C4-2B (cell line): ENCODE measurements around the gene HOOK2.
A peak's percentile ranks its signal among the peaks of the same experiment; 100 is the strongest.

Experiments used
- H3K27ac ChIP-seq: fragments of 450-650 bp; 2 replicates; pipeline ENCODE4 v1.5.1; 2017
- ZFX ChIP-seq: fragments of 450-650 bp; IDR thresholded peaks from 2 replicates; pipeline ENCODE4 v1.6.1; 2017
- TF ChIP-seq, protein P1 (sequence below): fragments of 450-650 bp; conservative IDR thresholded peaks from 2 replicates; pipeline ENCODE4 v1.5.1; 2017; ENCODE audit warnings: mild to moderate bottlenecking

HOOK2 gene

DNA sequence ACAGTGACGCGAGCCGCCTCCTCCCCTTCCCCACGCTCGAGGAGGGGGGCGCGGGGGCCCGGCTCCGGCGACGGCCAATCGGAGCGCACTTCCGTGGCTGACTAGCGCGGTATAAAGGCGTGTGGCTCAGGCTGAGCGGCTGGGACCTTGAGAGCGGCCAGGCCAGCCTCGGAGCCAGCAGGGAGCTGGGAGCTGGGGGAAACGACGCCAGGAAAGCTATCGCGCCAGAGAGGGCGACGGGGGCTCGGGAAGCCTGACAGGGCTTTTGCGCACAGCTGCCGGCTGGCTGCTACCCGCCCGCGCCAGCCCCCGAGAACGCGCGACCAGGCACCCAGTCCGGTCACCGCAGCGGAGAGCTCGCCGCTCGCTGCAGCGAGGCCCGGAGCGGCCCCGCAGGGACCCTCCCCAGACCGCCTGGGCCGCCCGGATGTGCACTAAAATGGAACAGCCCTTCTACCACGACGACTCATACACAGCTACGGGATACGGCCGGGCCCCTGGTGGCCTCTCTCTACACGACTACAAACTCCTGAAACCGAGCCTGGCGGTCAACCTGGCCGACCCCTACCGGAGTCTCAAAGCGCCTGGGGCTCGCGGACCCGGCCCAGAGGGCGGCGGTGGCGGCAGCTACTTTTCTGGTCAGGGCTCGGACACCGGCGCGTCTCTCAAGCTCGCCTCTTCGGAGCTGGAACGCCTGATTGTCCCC, 16.1 kb upstream of the HOOK2 start, which contains the start of gene JUNB:
JUNB (plus strand) TSS at position 142 of the 706 bp plus-strand sequence; CDS start at position 428, 286 bp downstream.
- peak within 1 kb of the TSS; percentile 96 for H3K27ac ChIP-seq
- TF ChIP-seq, protein P1, sequence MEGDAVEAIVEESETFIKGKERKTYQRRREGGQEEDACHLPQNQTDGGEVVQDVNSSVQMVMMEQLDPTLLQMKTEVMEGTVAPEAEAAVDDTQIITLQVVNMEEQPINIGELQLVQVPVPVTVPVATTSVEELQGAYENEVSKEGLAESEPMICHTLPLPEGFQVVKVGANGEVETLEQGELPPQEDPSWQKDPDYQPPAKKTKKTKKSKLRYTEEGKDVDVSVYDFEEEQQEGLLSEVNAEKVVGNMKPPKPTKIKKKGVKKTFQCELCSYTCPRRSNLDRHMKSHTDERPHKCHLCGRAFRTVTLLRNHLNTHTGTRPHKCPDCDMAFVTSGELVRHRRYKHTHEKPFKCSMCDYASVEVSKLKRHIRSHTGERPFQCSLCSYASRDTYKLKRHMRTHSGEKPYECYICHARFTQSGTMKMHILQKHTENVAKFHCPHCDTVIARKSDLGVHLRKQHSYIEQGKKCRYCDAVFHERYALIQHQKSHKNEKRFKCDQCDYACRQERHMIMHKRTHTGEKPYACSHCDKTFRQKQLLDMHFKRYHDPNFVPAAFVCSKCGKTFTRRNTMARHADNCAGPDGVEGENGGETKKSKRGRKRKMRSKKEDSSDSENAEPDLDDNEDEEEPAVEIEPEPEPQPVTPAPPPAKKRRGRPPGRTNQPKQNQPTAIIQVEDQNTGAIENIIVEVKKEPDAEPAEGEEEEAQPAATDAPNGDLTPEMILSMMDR = no peak; the same call in 1 of the 2 replicates
- peak; percentile 60; the same call in 1 of the 2 replicates for TF ChIP-seq ZFX

DNA sequence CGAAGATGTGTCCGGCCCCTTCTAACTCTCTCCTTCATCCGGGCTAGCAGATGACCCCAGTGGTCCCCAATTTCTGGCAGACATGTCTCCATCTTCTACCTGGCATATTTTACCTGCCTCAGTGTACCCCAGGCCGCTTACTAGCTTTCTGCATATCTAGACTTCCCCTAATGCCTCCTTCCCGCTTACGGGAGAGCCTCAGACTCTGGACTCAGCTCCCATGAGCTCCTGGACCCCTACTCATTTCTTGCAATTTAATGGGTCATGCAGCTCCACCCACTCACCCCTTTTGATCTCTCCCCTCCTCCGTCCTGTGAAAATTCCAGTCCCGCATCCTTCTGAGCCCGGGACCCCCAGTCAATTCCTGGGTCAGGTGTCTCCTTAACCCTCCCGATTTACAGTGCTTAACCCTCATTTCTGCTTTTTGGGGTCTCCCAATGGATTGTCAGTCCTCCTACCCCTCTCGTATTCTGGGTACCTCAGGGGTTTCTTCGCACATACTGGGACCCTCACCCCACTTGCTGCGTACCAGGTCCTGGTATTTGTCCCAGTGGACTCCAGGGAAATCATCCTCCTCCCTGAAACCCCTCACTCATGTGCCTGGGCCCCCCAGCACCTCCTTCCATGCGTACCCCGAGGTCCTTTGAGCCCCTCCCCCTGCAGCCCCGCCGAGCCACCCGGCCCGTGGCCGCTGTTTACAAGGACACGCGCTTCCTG, 15.4 kb upstream of the HOOK2 start:
- TF ChIP-seq ZFX = no peak
- TF ChIP-seq, protein P1 = no peak
- peak overlapping the region; percentile 96 for H3K27ac ChIP-seq

DNA sequence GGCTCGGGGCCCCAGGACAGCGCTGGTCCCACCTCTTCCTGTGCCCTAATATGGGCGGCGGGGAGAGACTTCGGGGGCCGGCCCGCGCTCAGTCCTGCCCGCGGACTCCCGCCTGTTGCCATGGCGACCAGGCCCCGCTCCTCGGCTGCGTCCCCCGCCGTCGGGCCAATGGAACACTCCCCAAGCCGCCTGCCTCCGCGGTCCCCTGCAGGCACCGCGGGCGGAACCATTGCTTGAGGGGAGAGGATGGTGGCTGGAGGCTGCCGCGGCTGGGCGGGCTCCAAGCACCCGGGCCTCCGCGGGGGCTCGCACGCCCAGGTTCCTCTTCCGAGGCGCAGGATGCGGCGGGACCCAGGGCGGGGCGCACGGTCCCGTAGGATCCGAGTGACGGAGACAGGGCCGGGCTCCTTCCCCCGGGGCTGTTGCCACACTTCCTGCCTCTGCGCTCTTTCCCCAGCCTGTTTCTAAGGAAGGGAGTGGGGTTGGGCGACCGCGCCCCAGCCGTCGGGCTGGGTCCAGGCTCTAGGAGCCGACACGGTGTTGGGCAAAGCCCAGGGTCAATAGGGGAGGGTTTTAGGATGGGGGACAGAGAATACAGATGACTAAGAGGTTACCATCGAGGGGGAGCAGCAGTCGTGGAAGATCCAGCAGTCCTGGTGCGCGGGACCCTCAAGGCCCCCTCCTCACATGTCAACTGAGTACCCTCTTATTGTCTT, 14.7 kb upstream of the HOOK2 start:
- H3K27ac ChIP-seq = peak overlapping the region; percentile 96
- TF ChIP-seq, protein P1 = no peak
- no peak for TF ChIP-seq ZFX

DNA sequence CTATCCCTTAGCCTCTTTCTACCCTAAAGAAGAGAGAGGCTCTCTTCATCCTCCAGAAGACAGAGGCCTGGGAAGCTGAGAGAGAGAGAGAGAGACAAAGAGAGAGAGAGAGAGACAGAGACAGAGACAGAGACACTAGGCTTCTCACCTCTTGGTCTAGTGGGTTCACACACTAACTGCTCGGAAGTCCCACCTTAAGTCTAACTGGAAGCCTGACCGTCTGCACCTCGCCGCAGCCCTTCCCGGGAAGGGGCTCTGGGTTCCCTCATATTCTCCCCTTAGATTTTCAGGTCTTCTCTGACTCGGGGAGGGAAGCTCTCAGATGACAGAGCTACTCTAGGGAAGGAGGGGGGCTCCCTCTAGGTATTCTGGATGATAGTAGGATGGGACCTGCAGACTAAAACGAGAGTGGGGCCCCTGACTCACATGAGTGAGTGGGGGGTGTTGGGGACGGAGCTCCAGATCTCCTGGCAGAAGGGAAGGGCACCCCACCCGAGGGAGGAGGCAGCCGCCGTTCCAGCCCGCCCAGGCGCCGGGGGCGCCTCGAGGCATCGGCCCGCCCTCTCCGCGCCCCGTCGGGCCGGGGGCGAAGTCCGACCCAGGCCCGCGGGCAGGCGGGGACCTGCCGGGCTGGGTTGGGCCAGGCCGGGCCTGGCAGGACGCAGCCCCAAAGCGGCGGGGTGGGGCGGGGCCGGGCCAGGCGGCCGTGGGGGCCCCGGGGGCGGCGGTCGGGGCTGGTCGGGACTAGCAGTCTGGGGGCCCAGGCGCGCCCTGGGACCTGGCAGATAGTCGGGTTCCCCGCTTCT, 13.9 kb upstream of the HOOK2 start:
- TF ChIP-seq, protein P1 = no peak
- no peak for TF ChIP-seq ZFX
- H3K27ac ChIP-seq = peak overlapping the region; percentile 95

DNA sequence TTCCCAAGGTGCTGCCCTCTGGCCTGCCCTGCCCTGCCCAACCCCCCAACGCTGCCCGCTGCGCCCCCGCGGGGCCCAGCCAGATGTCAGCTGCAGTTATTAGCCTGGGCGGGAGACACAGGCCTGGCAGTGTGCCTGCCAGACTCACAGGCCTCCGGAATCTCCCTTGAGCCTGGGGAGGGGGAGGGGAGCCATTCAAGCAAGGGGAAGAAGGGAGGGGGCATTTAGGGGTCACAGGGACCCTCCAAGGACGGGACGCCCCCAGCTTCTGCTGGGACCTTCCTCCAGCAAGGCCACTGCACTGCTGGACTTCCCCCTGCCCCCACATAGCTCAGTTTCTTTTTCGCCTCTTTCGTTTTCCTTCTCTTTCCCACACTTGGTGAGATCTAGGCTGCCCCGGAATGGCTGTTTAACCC, 13.3 kb upstream of the HOOK2 start:
- TF ChIP-seq, protein P1 = no peak
- no peak for TF ChIP-seq ZFX
- H3K27ac ChIP-seq = peak overlapping the region; percentile 95

DNA sequence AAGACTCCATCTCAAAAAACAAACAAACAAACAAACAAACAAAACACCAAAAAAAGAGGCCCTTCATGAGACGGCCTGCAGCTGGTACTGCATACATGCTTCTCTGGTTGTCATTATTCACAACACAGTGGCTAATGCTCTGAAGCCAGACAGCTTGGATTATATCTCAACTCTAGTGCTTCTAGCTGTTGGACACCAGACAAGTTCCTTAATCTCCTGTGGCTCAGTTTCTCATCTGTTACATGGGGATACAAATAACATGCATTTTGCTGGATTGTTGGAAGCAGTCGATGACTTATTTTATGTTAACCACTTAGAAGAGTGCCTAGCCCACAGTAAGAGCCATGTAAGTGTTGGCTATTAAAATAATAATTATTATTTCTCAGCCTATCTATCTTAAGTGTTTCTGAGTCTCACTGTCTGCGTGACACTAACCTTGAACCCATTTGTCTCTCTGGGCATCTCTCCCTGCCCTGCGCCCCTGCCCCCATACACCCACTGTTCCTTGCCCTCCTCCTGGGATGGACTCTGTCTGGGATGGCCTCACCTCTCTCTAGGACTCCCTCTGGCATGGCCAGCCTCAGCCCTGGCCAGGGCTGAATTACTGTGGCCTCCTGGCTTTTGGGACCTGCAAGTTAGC, 12.8 kb upstream of the HOOK2 start:
- H3K27ac ChIP-seq = peak overlapping the region; percentile 95
- TF ChIP-seq, protein P1 = no peak
- no peak for TF ChIP-seq ZFX
